HG02678 (cell line): ENCODE measurements around the gene EPHA2.

Experiments used
- ATAC-seq: cut with Tn5 transposase; IDR thresholded peaks from one replicate; pipeline ENCODE4 v1.9.1; 2021; ENCODE audit warnings: mild to moderate bottlenecking, moderate library complexity; ENCODE audit not compliant: unreplicated experiment

Gene EPHA2

GRCh38 chr1:16138772-16139221 is 17.1 kb downstream of the EPHA2 start:
- ATAC-seq: no peak

GRCh38 chr1:16137890-16138467 is 17.9 kb downstream of the EPHA2 start:
- ATAC-seq: no peak

GRCh38 chr1:16135501-16135900 is 20.4 kb downstream of the EPHA2 start:
- ATAC-seq: no peak

- ATAC-seq: no peak
Observed at GRCh38 chr1:16134906-16135305, 21.0 kb downstream of the EPHA2 start.

GRCh38 chr1:16134066-16134801 is 21.6 kb downstream of the EPHA2 start:
- ATAC-seq: no peak

GRCh38 chr1:16133007-16133961 is 22.6 kb downstream of the EPHA2 start:
- ATAC-seq: no peak

- no peak for ATAC-seq
Observed at GRCh38 chr1:16132325-16132785, 23.5 kb downstream of the EPHA2 start.

- no peak for ATAC-seq
Observed at GRCh38 chr1:16131636-16132324, 24.1 kb downstream of the EPHA2 start.

- no peak for ATAC-seq
Observed at GRCh38 chr1:16130827-16131226, 25.0 kb downstream of the EPHA2 start.

- ATAC-seq: no peak
Observed at GRCh38 chr1:16129921-16130543, 25.8 kb downstream of the EPHA2 start.

- ATAC-seq: no peak
Observed at GRCh38 chr1:16129316-16129715, 26.6 kb downstream of the EPHA2 start.

GRCh38 chr1:16128338-16128741 is 27.5 kb downstream of the EPHA2 start:
- ATAC-seq: no peak

- no peak for ATAC-seq
Observed at GRCh38 chr1:16127676-16128337, 28.1 kb downstream of the EPHA2 start.

GRCh38 chr1:16126743-16127515 is 28.9 kb downstream of the EPHA2 start:
- ATAC-seq: no peak

GRCh38 chr1:16126160-16126559 is 29.7 kb downstream of the EPHA2 start:
- no peak for ATAC-seq

- no peak for ATAC-seq
Observed at GRCh38 chr1:16125483-16125882, 30.4 kb downstream of the EPHA2 start.

- no peak for ATAC-seq
Observed at GRCh38 chr1:16125088-16125470, 30.8 kb downstream of the EPHA2 start.

- ATAC-seq: no peak
Observed at GRCh38 chr1:16124377-16125087, 31.3 kb downstream of the EPHA2 start.
